Measurements from ENCODE around the gene LPAR3. TPM values are rescaled to one million over a fixed set of nuclear protein-coding genes. Genes with fewer than 3 reads are reported as not detected.
"Not testable (repeated sequence)": the region's sequence is repeated elsewhere in the genome, so short reads cannot be mapped to it uniquely, and the experiment has no call there.

LPAR3 gene
- total RNA-seq, 4 donors from 2014 or later, result 0.40 to 1.4 (median 0.78) TPM; not detected in 1

DNA sequence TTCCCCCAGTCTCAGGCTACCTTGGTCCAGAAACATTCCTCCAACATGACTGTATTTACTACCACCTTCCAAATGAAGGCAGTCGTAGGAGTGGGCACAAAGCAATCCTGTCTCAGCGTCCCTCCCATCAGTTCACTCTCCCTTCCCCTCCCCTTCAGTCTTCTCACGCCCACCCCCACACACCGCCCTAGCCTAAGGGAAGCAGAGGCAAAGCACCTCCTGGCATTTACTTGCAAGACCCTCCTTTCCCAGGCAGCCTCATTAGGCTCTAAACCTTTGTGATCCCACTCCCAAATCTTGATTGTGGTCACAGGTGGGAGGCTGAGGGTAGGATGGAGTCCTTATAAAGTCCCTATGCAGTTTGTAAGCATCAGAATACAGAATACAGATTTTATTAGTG lies 23.9 kb upstream of the LPAR3 start:
- TF ChIP-seq, protein P1, sequence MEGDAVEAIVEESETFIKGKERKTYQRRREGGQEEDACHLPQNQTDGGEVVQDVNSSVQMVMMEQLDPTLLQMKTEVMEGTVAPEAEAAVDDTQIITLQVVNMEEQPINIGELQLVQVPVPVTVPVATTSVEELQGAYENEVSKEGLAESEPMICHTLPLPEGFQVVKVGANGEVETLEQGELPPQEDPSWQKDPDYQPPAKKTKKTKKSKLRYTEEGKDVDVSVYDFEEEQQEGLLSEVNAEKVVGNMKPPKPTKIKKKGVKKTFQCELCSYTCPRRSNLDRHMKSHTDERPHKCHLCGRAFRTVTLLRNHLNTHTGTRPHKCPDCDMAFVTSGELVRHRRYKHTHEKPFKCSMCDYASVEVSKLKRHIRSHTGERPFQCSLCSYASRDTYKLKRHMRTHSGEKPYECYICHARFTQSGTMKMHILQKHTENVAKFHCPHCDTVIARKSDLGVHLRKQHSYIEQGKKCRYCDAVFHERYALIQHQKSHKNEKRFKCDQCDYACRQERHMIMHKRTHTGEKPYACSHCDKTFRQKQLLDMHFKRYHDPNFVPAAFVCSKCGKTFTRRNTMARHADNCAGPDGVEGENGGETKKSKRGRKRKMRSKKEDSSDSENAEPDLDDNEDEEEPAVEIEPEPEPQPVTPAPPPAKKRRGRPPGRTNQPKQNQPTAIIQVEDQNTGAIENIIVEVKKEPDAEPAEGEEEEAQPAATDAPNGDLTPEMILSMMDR (IDR thresholded peaks at IDR 0.05), result no peak
- TF ChIP-seq POLR2A (IDR thresholded peaks at IDR 0.05), result no peak
- no peaks in the 10 kb centered on the region for H3K27me3 ChIP-seq
- intact Hi-C loops (cut with DNase I), result no loop called here

DNA sequence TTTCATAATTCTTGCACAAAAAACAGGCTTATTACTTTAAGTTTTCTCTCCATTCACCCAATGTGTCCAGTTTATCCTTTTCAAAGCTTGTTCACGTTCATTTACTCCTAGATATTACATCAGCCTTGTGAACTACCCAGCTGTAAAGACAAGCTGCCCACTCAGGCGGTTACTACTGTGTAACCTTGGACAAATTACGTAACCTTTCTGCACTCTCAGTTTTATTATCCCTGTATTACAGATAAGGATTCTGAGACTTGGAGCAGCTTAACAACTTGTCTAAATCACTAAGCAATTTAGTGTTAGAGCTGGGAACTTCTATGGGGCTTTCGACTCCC lies 20.5 kb upstream of the LPAR3 start:
- no peaks in the 10 kb centered on the region for H3K9me3 ChIP-seq
- TF ChIP-seq, protein P1 (IDR thresholded peaks at IDR 0.05), result no peak
- TF ChIP-seq POLR2A (IDR thresholded peaks at IDR 0.05), result no peak
- H3K4me3 ChIP-seq (replicated peaks in 1 of 3), result no peak overlapping the region
- H3K36me3 ChIP-seq, result no peaks in the 10 kb centered on the region
- no peaks in the 10 kb centered on the region for H3K4me1 ChIP-seq
- DNase-seq, result peak; percentile 67 to 69
- 25% methylated on average over 4 of the region's 4 CpGs for WGBS, 2 donors
- H3K27ac ChIP-seq, result no peak overlapping the region
- intact Hi-C loops (cut with DNase I), result no loop called here
- no peaks in the 10 kb centered on the region for H3K27me3 ChIP-seq

More for the DNA sequence above, 23.9 kb upstream of the LPAR3 start:
- Histone ChIP-seq H3K4me3 (replicated peaks in 1 of 3) (no peak overlapping the region), H3K36me3 (no peaks in the 10 kb centered on the region), H3K4me1 (no peaks in the 10 kb centered on the region), H3K9me3 (no peaks in the 10 kb centered on the region), H3K27ac (no peak overlapping the region)
- no peak for DNase-seq
- 74 to 88% methylated on average over 4 of the region's 4 CpGs for WGBS, 2 donors

DNA sequence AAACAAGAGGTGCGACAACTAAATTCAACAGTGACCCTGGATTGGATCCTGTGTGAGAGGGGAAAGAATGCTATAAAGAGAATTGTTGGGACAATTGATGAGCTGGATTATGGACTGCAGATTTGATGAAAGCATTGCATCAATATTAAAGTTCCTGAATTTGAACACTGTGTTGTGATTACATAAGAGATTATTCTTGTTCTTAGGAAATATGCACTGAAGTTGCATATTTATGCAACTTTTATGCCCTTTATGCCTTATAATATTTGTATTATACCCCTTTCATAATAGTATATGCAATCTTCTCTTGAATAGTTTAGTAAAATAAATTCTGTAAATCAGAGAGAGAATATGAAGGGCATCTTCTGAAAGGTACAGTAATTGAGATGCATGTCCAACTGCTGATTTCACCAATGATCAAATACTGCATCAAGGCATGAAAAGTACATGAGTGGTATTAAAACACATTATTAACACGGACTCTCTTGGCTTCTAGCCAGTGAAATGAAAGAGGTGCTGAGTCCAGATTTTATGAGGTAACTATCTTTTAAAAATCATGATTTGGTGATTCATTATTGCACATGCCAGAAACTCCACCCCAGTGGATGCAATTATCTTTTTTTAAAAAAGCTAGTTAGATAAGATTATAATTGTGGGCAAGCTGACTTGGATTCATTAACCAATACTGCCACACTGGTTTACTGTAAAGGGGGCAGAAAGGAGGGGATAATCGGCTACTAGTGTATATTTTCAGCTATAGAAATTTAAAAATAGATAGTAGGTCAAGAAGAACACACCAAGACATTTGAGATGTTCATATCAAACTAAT lies 19.9 kb upstream of the LPAR3 start:
- Histone ChIP-seq H3K36me3 (no peaks in the 10 kb centered on the region), H3K4me3 (replicated peaks in 1 of 3) (no peak overlapping the region), H3K9me3 (no peaks in the 10 kb centered on the region), H3K4me1 (no peaks in the 10 kb centered on the region), H3K27me3 (no peaks in the 10 kb centered on the region), H3K27ac (no peak overlapping the region)
- no peak for TF ChIP-seq POLR2A (IDR thresholded peaks at IDR 0.05)
- TF ChIP-seq, protein P1 (IDR thresholded peaks at IDR 0.05), result no peak
- intact Hi-C loops (cut with DNase I), result no loop called here
- DNase-seq, result no peak
- WGBS, 2 donors, result 74% methylated on average over 3 of the region's 3 CpGs

DNA sequence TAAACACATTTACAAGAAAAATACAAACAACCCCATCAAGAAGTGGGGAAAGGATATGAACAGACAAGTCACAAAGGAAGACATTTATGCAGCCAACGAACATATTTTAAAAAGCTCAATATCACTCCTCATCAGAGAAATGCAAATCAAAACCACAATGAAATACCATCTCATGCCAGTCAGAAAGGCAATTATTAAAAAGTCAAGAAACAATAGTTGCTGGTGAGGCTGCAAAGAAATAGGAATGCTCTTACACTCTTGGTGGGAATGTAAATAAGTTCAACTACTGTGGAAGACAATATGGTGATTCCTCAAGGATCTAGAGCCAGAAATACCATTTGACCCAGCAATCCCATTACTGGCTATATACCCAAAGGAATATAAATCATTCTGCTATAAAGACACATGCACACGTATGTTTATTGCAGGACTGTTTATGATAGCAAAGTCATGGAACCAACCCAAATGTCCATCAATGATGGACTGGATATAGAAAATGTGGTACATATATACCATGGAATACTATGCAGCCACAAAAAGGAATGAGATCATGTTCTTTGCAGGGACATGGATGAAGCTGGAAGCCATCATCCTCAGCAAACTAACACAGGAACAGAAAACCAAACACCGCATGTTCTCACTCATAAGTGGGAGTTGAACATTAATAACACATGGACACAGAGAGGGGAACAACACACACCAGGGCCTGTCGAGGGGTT lies 15.9 kb upstream of the LPAR3 start:
- H3K36me3 ChIP-seq; H3K27me3 ChIP-seq; H3K4me1 ChIP-seq; intact Hi-C loops (cut with DNase I); H3K4me3 ChIP-seq (replicated peaks in 1 of 3); H3K9me3 ChIP-seq; H3K27ac ChIP-seq; DNase-seq: not testable (repeated sequence)
- 91 to 92% methylated on average over 4 of the region's 4 CpGs for WGBS, 2 donors

DNA sequence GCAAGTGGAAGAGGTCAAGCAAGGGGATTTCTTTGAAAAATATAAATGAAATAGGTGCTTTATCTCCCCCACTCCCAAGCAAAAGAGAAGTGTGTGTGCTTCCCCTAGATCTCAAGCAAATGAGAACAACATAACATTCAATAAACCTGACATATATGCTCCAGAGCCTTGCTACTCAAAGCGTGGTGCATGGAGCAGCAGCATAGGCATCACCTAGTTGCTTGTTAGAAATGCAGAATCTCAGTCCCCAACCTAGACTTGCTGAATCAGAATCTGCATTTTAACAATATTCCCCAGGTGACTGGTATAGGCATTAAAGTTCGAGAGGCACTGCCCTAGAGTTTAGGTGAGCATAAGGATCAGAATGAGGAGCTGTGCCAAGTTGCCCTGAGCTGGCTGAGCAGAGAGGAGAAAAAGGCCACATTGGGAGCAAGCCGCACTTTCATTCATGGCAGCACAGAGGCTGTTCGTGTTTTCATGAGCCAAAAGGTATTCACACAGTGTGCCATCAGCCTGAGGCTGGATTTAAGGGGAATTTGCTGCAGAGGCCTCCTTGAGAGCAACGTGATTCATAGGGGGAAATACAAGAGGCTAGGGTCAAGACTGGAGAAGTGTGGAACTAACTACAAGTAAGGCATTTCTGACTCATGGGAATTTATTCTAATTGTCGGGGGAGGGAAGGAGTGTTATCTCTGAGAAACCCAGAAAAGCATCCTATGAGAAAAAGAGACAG lies 14.3 kb upstream of the LPAR3 start:
- no peaks in the 10 kb centered on the region for H3K9me3 ChIP-seq
- H3K36me3 ChIP-seq, result no peaks in the 10 kb centered on the region
- DNase-seq, result no peak
- no peak overlapping the region for H3K4me3 ChIP-seq (replicated peaks in 1 of 3)
- 67 to 71% methylated on average over 6 of the region's 6 CpGs for WGBS, 2 donors
- intact Hi-C loops (cut with DNase I), result no loop called here
- no peaks in the 10 kb centered on the region for H3K4me1 ChIP-seq
- TF ChIP-seq POLR2A (IDR thresholded peaks at IDR 0.05), result no peak
- TF ChIP-seq, protein P1 (IDR thresholded peaks at IDR 0.05), result no peak
- H3K27ac ChIP-seq, result no peak overlapping the region
- no peaks in the 10 kb centered on the region for H3K27me3 ChIP-seq

DNA sequence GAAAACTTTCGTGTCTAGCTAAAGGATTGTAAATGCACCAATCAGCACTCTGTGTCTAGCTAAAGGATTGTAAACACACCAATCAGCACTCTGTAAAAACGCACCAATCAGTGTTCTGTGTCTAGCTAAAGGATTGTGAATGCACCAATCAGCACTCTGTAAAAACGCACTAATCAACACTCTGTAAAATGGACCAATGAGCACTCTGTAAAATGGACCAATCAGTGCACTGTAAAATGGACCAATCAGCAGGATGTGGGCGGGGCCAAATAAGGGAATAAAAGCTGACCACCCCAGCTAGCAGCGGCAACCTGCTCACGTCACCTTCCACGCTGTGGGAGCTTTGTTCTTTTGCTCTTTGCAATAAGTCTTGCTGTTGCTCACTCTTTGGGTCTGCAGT lies 9.7 kb upstream of the LPAR3 start:
- H3K27me3 ChIP-seq; DNase-seq; H3K4me3 ChIP-seq (replicated peaks in 1 of 3); H3K4me1 ChIP-seq; H3K9me3 ChIP-seq; H3K27ac ChIP-seq; intact Hi-C loops (cut with DNase I); H3K36me3 ChIP-seq: not testable (repeated sequence)
- 89 to 90% methylated on average over 7 of the region's 7 CpGs for WGBS, 2 donors
